Measurements from ENCODE around the gene MUL1.
"Not testable (repeated sequence)": the region's sequence is repeated elsewhere in the genome, so short reads cannot be mapped to it uniquely, and the experiment has no call there.

MUL1 gene

DNA sequence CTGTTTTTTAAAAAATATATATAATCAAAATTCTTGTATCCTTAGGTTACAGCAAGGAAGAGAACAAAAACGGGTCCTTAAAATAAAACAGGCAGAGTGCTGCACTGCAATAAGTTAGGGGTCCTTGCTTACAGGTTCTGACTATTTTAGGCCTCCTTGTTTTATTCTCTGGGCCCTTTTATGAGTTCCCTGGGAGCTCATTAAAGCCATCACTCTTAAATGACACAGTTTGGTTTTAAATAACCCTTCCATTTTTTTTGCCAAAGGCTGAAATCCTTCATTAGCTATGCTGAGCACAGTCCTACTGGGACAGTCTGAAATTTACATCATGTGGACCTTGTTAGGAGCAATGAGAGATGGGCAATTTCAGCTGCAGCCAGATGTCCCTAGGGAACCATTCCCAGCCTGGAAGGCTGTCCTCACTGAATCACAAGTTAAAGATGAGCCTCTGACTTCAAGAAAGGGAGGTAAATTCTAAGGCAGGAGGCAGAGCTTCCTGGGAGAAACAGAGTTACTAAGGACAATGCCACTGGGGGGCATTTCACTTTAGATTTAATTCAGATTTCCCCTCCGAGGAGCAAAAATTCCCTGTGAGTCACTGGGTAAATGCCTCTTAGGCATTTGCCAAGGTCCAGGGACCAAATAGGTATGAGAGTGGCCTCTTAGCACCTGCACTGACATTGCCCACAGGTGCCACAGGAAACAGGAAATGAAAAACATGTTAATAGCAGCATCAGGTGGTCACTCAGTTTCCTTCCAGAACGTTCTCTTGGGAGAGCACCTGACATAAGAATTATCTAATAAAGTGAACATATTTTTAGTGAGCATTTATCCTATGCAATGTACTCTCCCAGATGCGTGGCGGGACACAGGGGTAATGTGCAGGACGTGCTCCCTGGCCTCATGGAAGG is 3.8 kb upstream of the MUL1 start:
- FAIRE-seq, result no peak

DNA sequence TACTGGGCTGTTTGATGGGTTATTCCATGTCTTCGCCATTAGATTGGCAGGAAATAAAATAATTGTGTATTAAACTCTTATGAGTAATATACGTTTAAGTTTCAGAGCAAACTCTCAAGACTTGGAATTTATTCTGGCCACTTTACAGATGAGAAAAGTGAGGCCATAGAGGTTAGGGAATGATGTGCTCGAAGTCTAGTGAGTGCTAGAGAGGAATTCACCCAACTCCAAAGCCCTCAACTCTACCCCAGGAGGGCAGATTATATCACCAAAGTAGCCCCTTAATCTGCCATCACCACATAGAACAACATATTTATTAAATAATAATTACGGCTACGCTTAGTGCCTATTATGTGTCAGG is 440 bp upstream of the MUL1 start:
- FAIRE-seq, result no peak

GRCh38 chr1:20507248-20507563 is 745 bp downstream of the MUL1 start:
- FAIRE-seq, result no peak

GRCh38 chr1:20505488-20505887 is 2.5 kb downstream of the MUL1 start:
- FAIRE-seq, result no peak

GRCh38 chr1:20500716-20501115 is 7.2 kb downstream of the MUL1 start:
- FAIRE-seq, result no peak

GRCh38 chr1:20499718-20500117 is 8.2 kb downstream of the MUL1 start:
- FAIRE-seq, result no peak

DNA sequence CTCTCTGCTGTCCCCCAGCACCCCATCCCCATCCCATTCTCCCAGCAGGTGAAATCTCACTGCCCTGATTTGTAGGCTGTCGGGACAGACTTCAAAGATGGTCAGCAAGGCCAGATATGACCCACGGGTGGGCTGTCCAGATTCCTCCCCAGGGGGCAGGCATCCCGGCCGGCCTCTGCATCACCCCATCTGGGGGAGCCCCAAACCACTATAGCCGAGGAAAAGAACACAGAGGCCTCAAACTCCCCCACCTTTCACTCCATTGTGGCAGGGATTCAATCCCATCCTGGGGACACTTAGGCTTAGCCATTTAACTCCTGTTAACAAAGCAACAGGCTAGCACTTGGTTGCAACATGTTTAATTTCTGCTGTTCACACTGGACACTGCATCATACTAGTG is 8.8 kb downstream of the MUL1 start:
- FAIRE-seq, result no peak

- FAIRE-seq, result no peak
Observed at GRCh38 chr1:20498116-20498515, 9.8 kb downstream of the MUL1 start.

GRCh38 chr1:20497506-20497905 is 10.4 kb downstream of the MUL1 start:
- no peak for FAIRE-seq

DNA sequence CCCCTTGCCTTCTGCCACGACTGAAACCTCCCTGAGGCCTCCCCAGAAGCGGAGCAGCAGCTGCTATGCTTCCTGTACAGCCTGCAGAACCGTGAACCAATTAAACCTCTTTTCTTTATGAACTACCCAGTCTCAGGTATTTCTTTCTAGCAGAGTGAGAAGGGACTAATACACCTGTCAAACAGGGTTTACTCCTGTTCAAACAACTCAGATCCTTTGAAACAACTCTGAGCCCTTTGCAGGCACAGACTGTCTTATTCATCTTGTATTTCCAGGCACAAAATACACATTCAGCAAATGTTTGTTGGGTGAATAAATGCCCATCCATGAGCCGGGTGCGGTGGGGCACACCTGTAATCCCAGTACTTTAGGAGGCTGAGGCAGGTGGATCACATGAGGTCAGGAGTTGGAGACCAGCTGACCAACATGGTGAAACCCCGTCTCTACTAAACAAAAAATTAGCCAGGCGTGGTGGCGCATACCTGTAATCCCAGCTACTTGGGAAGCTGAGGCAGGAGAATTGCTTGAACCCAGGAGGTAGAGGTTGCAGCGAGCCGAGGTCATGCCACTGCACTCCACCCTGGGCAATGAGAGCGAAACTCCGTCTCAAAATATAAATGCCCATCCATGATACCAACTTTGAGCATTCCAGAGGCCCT is 11.1 kb downstream of the MUL1 start:
- FAIRE-seq, result not testable (repeated sequence)

- no peak for FAIRE-seq
Observed at GRCh38 chr1:20496241-20496661, 11.7 kb downstream of the MUL1 start.

DNA sequence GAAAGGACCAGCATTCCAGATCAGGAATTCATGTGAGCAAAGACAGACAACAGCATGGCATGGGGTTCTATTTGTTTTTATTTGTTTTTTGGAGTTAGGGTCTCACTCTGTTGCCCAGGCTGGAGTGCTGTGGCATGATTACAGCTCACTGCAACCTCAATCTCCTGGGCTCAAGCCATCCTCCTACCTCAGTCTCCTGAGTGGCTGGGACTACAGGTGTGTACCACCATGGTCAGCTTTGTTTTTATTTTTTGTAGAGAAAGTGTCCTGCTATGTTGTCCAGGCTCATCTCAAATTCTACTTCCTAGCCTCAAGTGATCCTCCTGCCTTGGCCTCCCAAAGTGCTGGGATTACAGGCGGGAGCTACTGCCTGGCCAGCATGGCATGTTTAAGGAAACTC is 12.3 kb downstream of the MUL1 start:
- no peak for FAIRE-seq

DNA sequence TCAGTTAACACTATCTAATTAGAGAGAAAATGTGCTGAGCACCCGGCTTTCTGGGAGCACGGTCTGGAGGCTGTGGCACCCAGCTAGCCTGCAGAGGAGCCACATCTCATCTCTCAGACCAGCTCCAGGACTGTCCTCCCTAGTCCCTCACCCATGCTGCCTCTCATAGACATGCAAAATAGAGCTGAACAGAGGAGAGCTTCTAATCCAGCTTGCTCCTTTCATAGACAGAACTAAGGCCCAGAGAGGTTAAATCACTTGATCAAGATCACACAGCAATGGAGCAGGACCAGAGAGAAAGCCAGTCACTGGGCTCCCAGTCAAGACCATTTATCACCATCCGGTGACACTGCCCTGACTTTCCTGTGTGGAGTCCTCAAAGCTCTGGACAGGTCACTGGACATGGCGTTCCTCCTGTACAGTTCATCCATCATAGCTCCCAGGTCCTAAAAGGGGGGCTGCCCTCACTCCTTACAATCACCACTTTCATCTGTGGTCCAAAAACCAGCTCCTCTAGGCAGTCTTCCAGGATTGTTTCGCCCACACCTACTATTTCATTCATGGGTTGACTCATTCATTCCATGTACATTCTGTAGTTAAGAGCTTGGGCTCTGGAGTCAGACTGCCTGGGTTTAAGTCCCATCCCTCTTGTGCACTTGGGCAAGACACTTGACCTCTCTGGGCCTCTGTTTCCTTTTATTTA is 13.2 kb downstream of the MUL1 start:
- no peak for FAIRE-seq

DNA sequence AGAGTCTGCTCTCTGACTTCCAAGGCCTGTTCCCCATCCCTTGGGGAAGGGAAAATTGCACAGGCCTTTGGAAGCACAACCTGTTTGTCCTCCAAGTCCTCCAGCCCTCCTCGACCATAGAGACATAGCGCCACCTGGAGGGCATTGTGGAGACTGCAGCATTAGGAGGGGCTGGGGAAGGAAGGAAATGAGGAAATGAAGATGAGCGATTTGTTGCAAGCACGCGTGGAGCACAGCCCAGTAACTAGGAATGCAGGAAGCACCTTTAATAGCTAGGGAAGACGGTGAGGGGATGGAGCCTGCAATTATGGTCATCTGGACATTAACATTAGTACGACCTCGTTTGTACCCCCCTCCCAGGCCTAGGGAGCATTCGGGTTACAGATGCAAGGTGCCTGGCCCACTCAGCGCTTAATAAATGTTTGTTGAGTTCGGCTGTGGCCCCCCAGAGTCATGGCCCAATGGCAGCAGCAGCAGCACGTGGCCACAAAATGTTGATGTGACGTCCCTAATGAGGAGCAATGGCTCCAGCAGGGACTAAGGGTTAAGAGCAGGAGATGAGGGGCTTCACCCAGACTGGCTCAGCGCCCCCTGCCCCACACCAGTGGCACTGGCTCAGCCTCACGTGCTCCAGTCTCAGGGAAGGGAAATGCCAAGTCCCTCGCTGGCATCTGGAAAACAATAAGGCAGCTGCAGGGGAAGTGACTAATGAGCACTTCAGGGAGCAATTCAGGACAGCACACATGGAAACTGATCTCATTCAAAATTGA is 13.9 kb downstream of the MUL1 start:
- FAIRE-seq, result peak; percentile 92

- no peak for FAIRE-seq
Observed at GRCh38 chr1:20493309-20493708, 14.6 kb downstream of the MUL1 start.

DNA sequence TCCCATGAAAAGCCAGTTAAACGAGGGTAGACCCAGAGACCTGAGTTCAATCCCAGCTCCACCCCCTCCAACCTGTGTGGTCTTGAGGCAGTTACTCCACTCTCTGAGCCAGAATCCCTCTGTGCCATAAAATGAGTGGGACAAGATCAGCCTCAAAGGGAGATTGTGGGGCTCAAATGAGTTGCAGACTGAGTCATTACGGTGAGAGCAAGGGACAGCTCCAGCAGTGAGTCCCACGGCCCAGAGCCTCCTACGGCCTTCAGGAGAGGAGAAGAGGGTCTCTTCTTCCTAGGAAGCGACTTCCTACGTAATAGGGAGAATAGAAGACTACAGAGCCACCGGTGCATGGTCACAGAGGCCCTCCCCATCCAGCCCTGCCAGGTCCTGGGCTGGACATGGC is 15.2 kb downstream of the MUL1 start:
- FAIRE-seq, result no peak

- FAIRE-seq, result no peak
Observed at GRCh38 chr1:20491866-20492265, 16.1 kb downstream of the MUL1 start.

DNA sequence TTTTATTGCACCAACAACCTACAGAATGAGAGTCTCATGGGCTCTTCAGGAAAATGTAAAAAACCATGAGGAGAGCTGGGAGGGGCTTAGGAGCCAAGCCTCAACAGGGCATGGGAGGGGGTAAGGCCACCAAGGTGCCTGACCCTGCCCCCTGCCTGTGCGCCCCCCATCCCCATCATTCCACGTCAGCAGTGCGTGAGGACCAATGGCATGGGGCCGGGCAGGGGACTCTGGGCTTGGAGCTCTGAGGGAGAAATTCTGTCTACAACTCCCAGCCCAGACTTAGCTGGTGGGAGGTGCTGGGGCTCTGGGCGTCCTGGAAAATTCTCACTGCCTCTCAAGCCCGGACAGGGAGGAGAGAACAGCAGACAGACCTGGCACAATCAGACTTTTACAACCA is 16.8 kb downstream of the MUL1 start:
- FAIRE-seq, result no peak

DNA sequence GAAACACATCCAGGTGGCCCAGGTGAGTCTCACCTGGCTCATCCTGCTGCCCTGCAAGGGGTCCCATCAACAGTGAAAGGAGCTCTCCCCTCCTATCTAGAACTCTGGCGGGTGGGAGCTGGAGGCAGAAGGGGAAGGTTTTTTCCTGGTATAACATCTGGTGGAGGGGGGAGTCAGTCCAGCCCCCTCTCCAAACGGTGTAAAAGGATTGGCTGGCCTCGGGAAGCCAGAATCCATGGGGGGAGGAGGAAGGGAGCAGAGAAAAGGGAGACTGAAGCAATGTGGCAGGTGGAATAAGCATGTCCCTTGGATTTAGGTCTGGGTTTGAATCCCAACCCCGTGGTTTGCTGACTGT is 20.7 kb downstream of the MUL1 start:
- FAIRE-seq, result no peak

GRCh38 chr1:20486457-20487235 is 21.3 kb downstream of the MUL1 start:
- no peak for FAIRE-seq

- no peak for FAIRE-seq
Observed at GRCh38 chr1:20485527-20486456, 22.2 kb downstream of the MUL1 start, which contains the start of gene CAMK2N1. Gene CAMK2N1, minus strand, starts transcription at chr1:20486210. Its CDS starts 831 bp downstream, at chr1:20485379.

Data from G401.6 (cell line).